AG04450 (cell line): ENCODE data around the gene RAPGEF1. TPM values are rescaled to one million over a fixed set of nuclear protein-coding genes. Genes with fewer than 3 reads are reported as not detected.

ENCODE experiments used
- CTCF ChIA-PET: fragments of 300-600, 350-600 bp; formaldehyde crosslinking; extraction: SDS; loops from one replicate; lab custom pipeline; 2022; ENCODE audit warnings: antibody characterized with exemption, inconsistent platforms; lab: Charles Lee
- POLR2A ChIA-PET: fragments of 350-600 bp; formaldehyde crosslinking; extraction: SDS; loops from one replicate; lab custom pipeline; 2021; ENCODE audit warnings: antibody characterized with exemption, inconsistent platforms; lab: Yijun Ruan, JAX
- DNase-seq: peaks from one replicate; pipeline ENCODE4 v3.0.0-alpha.2; 2011; ENCODE audit warnings: low read depth, low spot score
- H3K27ac ChIP-seq: one replicate; pipeline ENCODE4 v1.5.1; 2012; ENCODE audit warnings: low read depth, low read length, control low read depth
- H3K27me3 ChIP-seq: one replicate; pipeline ENCODE4 v1.6.0; 2012; ENCODE audit warnings: low read length; ENCODE audit not compliant: control insufficient read depth, insufficient read depth
- H3K4me3 ChIP-seq: 2 replicates; pipeline ENCODE4 v1.5.1; 2011; ENCODE audit warnings: mild to moderate bottlenecking, low read depth, low read length, control low read depth
- H3K9me3 ChIP-seq: 2 replicates; pipeline ENCODE4 v1.5.1; 2012; ENCODE audit warnings: low read length; ENCODE audit not compliant: control insufficient read depth, insufficient read depth
- CTCF ChIP-seq: IDR thresholded peaks from 2 replicates; pipeline ENCODE4 v1.5.1; 2011; ENCODE audit warnings: low read depth, low read length, control low read depth, inconsistent platforms
- polyA plus RNA-seq: library from polyadenylated mRNA; depleted of rRNA; stranded (reverse); fragments of >200 nt; gene quantifications from 2 replicates; pipeline ENCODE4 v1.2.3, GENCODE V29; 2011

The RAPGEF1 gene
- polyA plus RNA-seq, 1 experiment = 27.6 TPM

GRCh38 chr9:131728546-131728910 lies 11.3 kb downstream of the RAPGEF1 start:
- Histone ChIP-seq H3K4me3 (no peak overlapping the region), H3K27me3 (no peaks in the 10 kb centered on the region), H3K9me3 (no peaks in the 10 kb centered on the region; the same call in 1 of the 2 replicates), H3K27ac (no peak overlapping the region)
- DNase-seq = no peak
- TF ChIP-seq CTCF = no peak
- ChIA-PET CTCF (no interaction called here), POLR2A (interaction anchor here (1.8 kb wide), 1 partner anchor 50 kb away, joined by 4 read pairs; no protein-coding TSS in a partner anchor)

- Histone ChIP-seq H3K9me3 (no peaks in the 10 kb centered on the region), H3K27me3 (no peaks in the 10 kb centered on the region), H3K4me3 (no peak overlapping the region), H3K27ac (no peak overlapping the region)
- DNase-seq = no peak
- ChIA-PET CTCF (interaction anchor here (0.7 to 1.2 kb wide), 2 partner anchors 12 to 18 kb away, joined by 3 to 7 read pairs; partner anchors contain the start of gene RAPGEF1), POLR2A (interaction anchor here (0.6 to 1.8 kb wide), 2 partner anchors 50 to 107 kb away, joined by 3 to 4 read pairs; no protein-coding TSS in a partner anchor)
- no peak for TF ChIP-seq CTCF
Measured at GRCh38 chr9:131727795-131728545, 11.9 kb downstream of the RAPGEF1 start.

- POLR2A ChIA-PET = interaction anchor here (0.6 to 1.8 kb wide), 2 partner anchors 49 to 106 kb away, joined by 3 to 4 read pairs; no protein-coding TSS in a partner anchor
Measured at GRCh38 chr9:131727184-131727759, 12.6 kb downstream of the RAPGEF1 start.

DNA sequence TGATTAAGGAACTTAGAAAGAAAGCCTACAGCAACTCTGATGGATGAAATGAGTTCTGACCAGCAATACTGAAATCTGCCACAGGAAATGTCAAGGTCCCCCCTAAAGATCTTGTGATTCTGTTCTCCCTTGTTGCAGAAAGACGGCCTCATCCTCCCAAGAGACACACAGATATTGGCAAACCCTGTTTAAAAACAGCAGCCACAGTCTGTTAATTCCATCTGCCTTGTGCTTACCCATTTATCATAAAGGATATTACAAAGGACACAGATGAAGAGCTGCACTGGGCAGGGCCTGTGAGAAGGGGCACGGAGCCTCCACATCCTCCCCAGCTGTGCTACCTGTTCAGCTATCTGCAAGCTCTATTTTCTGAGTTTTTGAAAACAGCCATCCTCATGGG lies 15.2 kb downstream of the RAPGEF1 start:
- no peak for DNase-seq
- ChIA-PET CTCF (no interaction called here), POLR2A (no interaction called here)
- no peak for TF ChIP-seq CTCF
- Histone ChIP-seq H3K27me3 (no peaks in the 10 kb centered on the region), H3K27ac (no peak overlapping the region), H3K9me3 (no peaks in the 10 kb centered on the region), H3K4me3 (no peak overlapping the region)

More at GRCh38 chr9:131727184-131727759, 12.6 kb downstream of the RAPGEF1 start:
- CTCF ChIA-PET = interaction anchor here (0.7 to 1.2 kb wide), 2 partner anchors 13 to 17 kb away, joined by 3 to 7 read pairs; partner anchors contain the start of gene RAPGEF1
- no peak overlapping the region for H3K4me3 ChIP-seq
- DNase-seq = no peak
- H3K27ac ChIP-seq = no peak overlapping the region
- no peaks in the 10 kb centered on the region for H3K27me3 ChIP-seq
- H3K9me3 ChIP-seq = no peaks in the 10 kb centered on the region
- no peak for TF ChIP-seq CTCF

DNA sequence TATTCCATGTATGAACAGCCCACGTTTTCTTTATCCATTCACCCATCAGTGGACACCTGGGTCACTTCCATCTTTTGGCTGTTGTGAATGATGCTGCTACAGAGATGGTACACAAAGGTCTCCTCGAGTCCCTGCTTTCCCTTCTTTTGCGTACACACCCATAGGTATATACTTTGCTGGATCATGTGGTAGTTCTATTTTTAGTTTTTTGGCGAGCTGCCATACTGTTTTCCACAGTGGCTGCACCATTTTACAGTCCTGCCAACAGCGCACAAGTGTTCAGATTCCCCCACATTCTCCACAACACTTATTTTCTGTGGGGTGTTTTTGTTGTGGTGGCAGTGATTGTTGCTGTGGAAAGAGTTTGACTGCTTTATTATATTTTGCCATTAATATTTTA lies 16.2 kb downstream of the RAPGEF1 start:
- ChIA-PET CTCF (no interaction called here), POLR2A (no interaction called here)
- no peaks in the 10 kb centered on the region for H3K27me3 ChIP-seq
- TF ChIP-seq CTCF = no peak
- DNase-seq = no peak
- H3K4me3 ChIP-seq = no peak overlapping the region
- H3K27ac ChIP-seq = no peak overlapping the region
- no peaks in the 10 kb centered on the region for H3K9me3 ChIP-seq
